ENCODE results near the gene CKB. TPM values are rescaled to one million over a fixed set of nuclear protein-coding genes. Genes with fewer than 3 reads are reported as not detected.

CKB gene
- total and polyA plus RNA-seq, 9 of the 15 experiments (the other 6 are each of a cell fraction or from before 2014, with no cell fraction given) = 23.9 to 692 (median 132) TPM

- TF ChIP-seq E2F8 (IDR thresholded peaks at IDR 0.05; ENCODE audit: low read depth, partially characterized antibody) (no peak), ZNF41 (CRISPR knock-in tag; conservative IDR thresholded peaks at IDR 0.05) (no peak), FOXK2 (conservative IDR thresholded peaks at IDR 0.05 in 1 of 2, IDR thresholded peaks at IDR 0.05 in 1 of 2; ENCODE audit: low read depth in 2 of 2) (no peak), ZNF224 (CRISPR knock-in tag; IDR thresholded peaks at IDR 0.05) (no peak), CHD2 (IDR thresholded peaks at IDR 0.05; ENCODE audit: low read depth, low read length) (no peak), ZNF639 (CRISPR knock-in tag; conservative IDR thresholded peaks at IDR 0.05 in 1 of 2, IDR thresholded peaks at IDR 0.05 in 1 of 2) (0 out of 4 replicates have a peak, but pooled peaks of 1 of the 2 experiments have one; percentile 22), SNAPC5 (CRISPR knock-in tag; IDR thresholded peaks at IDR 0.05) (no peak), USF1 (CRISPR knock-in tag; IDR thresholded peaks at IDR 0.05) (no peak), ZFP91 (CRISPR knock-in tag; IDR thresholded peaks at IDR 0.05) (no peak), SIN3A (IDR thresholded peaks at IDR 0.05; ENCODE audit: borderline replicate concordance in 2 of 2, control insufficient read depth in 1 of 2, low read depth in 2 of 2, low read length in 2 of 2) (0 out of 4 replicates have a peak, but pooled peaks of 1 of the 2 experiments have one; percentile 7), RB1 (IDR thresholded peaks at IDR 0.05; ENCODE audit: low read depth) (no peak), RCOR1 (IDR thresholded peaks at IDR 0.05; ENCODE audit: borderline replicate concordance in 1 of 2, low read depth in 2 of 2, low read length in 2 of 2) (peak in 1 of 2 experiments; percentile 69; a peak in 2 of 4 replicates), KLF10 (CRISPR knock-in tag; IDR thresholded peaks at IDR 0.05) (no peak), KAT7 (CRISPR knock-in tag; IDR thresholded peaks at IDR 0.05; ENCODE audit: borderline replicate concordance) (peak; percentile 64; the same call in 1 of the 2 replicates), E2F1 (CRISPR knock-in tag; IDR thresholded peaks at IDR 0.05) (no peak), DIDO1 (tag; IDR thresholded peaks at IDR 0.05; ENCODE audit: low read depth) (no peak), KLF13 (tag; IDR thresholded peaks at IDR 0.05; ENCODE audit: borderline replicate concordance, low read depth) (no peak)
Observed at GRCh38 chr14:103519043-103519836, 3.4 kb downstream of the CKB start (continued).
